ENCODE results near the gene NIF3L1.

- no peak for TF ChIP-seq CTCF (IDR thresholded peaks at IDR 0.05)
- TF ChIP-seq EZH2phosphoT487 (IDR thresholded peaks at IDR 0.05), result no peak
- no peak for TF ChIP-seq EZH2 (IDR thresholded peaks at IDR 0.05)
Observed at GRCh38 chr2:200871151-200871550, 18.0 kb upstream of the NIF3L1 start.
